H4 (cell line): ENCODE measurements around the gene KHDC4. TPM values are rescaled to one million over a fixed set of nuclear protein-coding genes. Genes with fewer than 3 reads are reported as not detected.

Experiments
- total RNA-seq: library from RNA; depleted of rRNA; stranded (reverse); fragments of >200 nt; shearing (Covaris generic); gene quantifications from 2 replicates; pipeline ENCODE4 v1.2.3, GENCODE V29; 2014; rRNA removed

Gene KHDC4
- total RNA-seq, 1 experiment from 2014 or later = 22.3 TPM

Other genes starting within 250 kb of the KHDC4 start
- gene YY1AP1, start 245.6 kb downstream of the KHDC4 start, total RNA-seq = 26.3 and 43.9 TPM in 2 replicates
- gene DAP3, start 245.3 kb downstream of the KHDC4 start, total RNA-seq = 60.9 and 100 TPM in 2 replicates
- 7.1 and 11.0 TPM in 2 replicates for gene GON4L, start 77.2 kb downstream of the KHDC4 start, total RNA-seq
- gene SYT11, start 74.8 kb downstream of the KHDC4 start, total RNA-seq = 2.9 and 3.4 TPM in 2 replicates
- gene RIT1, start 23.1 kb downstream of the KHDC4 start, total RNA-seq = 45.8 and 46.5 TPM in 2 replicates
- not detected in 2 replicates for gene RXFP4, start 7.2 kb upstream of the KHDC4 start, total RNA-seq
- 57.1 and 64.2 TPM in 2 replicates for gene ARHGEF2, start 44.1 kb upstream of the KHDC4 start, total RNA-seq
- 874 and 1,103 TPM in 2 replicates for gene SSR2, start 86.5 kb upstream of the KHDC4 start, total RNA-seq
- gene UBQLN4, start 119.4 kb upstream of the KHDC4 start, total RNA-seq = 23.0 and 24.4 TPM in 2 replicates
- 66.7 and 84.8 TPM in 2 replicates for gene LAMTOR2, start 120.4 kb upstream of the KHDC4 start, total RNA-seq
- 0.19 TPM in 1 of 2 replicates, not detected in the other for gene RAB25, start 126.7 kb upstream of the KHDC4 start, total RNA-seq
- 2.8 and 4.5 TPM in 2 replicates for gene MEX3A, start 148.1 kb upstream of the KHDC4 start, total RNA-seq
- 257 and 363 TPM in 2 replicates for gene LMNA, start 180.3 kb upstream of the KHDC4 start, total RNA-seq
- 0.15 TPM in 1 of 2 replicates, not detected in the other for gene SEMA4A, start 219.2 kb upstream of the KHDC4 start, total RNA-seq